ENCODE data around the gene APBB2. TPM values are rescaled to one million over a fixed set of nuclear protein-coding genes. Genes with fewer than 3 reads are reported as not detected.

The APBB2 gene
- total RNA-seq, 4 donors from 2014 or later = 12.2 to 29.2 (median 20.1) TPM

DNA sequence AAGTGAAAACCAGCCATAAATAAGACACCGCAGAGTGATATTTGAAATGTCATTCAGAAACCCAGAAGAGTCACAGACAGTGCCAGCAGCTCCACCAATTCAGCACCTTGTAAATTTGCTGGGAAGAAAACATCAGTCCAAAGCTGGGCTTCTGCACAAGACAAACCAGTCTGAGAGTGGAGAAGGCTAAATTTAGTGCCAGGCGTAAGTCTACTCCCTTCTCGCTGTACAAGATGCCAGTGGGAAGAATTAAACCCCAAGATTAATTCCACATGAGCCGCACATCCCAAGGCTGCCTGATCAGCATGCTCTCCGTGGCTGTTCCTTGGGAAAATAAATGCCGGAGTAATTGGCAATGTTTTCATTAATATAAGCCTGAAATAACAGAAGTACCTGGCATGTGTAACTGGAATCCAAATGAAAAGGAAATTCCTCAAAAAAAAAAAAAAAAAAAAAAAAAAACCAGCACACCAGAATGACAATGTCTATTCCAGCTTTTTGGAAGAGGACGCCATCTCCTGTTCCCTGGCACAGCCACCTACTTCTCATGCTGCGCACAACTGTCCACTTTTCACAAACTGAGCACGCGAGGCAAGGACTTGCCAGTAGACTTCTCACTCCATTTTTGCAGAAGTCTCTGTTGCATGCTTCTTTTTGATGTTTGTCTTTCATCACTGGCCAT lies 369.0 kb downstream of the APBB2 start:
- TF ChIP-seq, protein P1, sequence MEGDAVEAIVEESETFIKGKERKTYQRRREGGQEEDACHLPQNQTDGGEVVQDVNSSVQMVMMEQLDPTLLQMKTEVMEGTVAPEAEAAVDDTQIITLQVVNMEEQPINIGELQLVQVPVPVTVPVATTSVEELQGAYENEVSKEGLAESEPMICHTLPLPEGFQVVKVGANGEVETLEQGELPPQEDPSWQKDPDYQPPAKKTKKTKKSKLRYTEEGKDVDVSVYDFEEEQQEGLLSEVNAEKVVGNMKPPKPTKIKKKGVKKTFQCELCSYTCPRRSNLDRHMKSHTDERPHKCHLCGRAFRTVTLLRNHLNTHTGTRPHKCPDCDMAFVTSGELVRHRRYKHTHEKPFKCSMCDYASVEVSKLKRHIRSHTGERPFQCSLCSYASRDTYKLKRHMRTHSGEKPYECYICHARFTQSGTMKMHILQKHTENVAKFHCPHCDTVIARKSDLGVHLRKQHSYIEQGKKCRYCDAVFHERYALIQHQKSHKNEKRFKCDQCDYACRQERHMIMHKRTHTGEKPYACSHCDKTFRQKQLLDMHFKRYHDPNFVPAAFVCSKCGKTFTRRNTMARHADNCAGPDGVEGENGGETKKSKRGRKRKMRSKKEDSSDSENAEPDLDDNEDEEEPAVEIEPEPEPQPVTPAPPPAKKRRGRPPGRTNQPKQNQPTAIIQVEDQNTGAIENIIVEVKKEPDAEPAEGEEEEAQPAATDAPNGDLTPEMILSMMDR (IDR thresholded peaks at IDR 0.05) = no peak
- no peak for TF ChIP-seq POLR2A (IDR thresholded peaks at IDR 0.05)
- H3K4me3 ChIP-seq = no peak overlapping the region
- no peaks in the 10 kb centered on the region for H3K9me3 ChIP-seq
- no peak overlapping the region for H3K27ac ChIP-seq
- intact Hi-C loops (cut with DNase I) = no loop called here
- DNase-seq = no peak
- no peaks in the 10 kb centered on the region for H3K4me1 ChIP-seq
- no peaks in the 10 kb centered on the region for H3K27me3 ChIP-seq
- no peaks in the 10 kb centered on the region for H3K36me3 ChIP-seq
- 69 to 78% methylated on average over 10 of the region's 10 CpGs for WGBS, 2 donors

- DNase-seq = no peak
- intact Hi-C loops (cut with DNase I) = no loop called here
- Histone ChIP-seq H3K9me3 (no peaks in the 10 kb centered on the region), H3K36me3 (no peaks in the 10 kb centered on the region), H3K4me3 (no peak overlapping the region), H3K27me3 (no peaks in the 10 kb centered on the region), H3K4me1 (no peaks in the 10 kb centered on the region), H3K27ac (no peak overlapping the region)
- 70 to 72% methylated on average over 5 to 6 of the region's 6 CpGs for WGBS, 2 donors
- TF ChIP-seq, protein P1 (IDR thresholded peaks at IDR 0.05) = no peak
- TF ChIP-seq POLR2A (IDR thresholded peaks at IDR 0.05) = no peak
Measured at GRCh38 chr4:40844261-40844660, 370.1 kb downstream of the APBB2 start.

GRCh38 chr4:40843696-40844095 lies 370.6 kb downstream of the APBB2 start:
- H3K9me3 ChIP-seq = no peaks in the 10 kb centered on the region
- H3K27me3 ChIP-seq = no peaks in the 10 kb centered on the region
- no peaks in the 10 kb centered on the region for H3K4me1 ChIP-seq
- H3K4me3 ChIP-seq = no peak overlapping the region
- WGBS, 2 donors = 55 to 71% methylated on average over 1 of the region's 1 CpG
- TF ChIP-seq, protein P1 (IDR thresholded peaks at IDR 0.05) = peak in 1 of 6 experiments; percentile 29
- TF ChIP-seq POLR2A (IDR thresholded peaks at IDR 0.05) = no peak
- DNase-seq = no peak
- H3K27ac ChIP-seq = no peak overlapping the region
- intact Hi-C loops (cut with DNase I) = no loop called here
- no peaks in the 10 kb centered on the region for H3K36me3 ChIP-seq

DNA sequence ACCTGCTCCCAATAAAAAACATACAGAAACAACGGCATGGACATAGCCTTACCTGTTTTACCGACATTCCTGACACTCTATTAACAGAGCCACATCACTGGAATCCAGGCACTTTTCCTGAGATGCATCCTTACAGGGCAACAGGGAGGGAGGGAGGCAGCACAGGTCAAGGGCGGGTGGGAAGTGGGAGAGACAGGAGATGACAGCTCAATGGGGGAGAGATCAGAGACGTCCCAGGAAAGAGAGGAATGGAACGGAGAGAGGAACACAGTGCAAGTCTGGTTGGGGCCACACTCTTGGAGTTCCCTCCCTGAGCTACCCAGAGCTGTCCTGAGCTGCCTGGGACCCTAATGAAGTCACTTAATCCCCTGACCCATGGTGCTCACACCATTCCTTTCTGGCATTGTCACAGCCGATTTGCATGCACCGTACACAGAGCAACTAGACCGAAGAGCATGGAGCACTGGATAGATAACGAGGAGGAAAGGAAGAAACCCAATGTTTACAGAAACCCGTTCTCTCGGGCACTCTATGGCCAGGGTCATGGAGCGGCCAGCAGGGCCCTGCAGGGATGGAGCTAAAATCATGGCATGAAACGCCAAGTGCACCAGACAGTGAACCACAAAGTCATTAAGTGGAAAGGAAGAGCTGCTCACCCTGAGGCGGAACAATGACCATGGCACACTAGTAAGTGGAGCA lies 371.5 kb downstream of the APBB2 start:
- Histone ChIP-seq H3K27me3 (no peaks in the 10 kb centered on the region), H3K27ac (no peak overlapping the region), H3K4me1 (no peaks in the 10 kb centered on the region), H3K36me3 (no peaks in the 10 kb centered on the region), H3K4me3 (no peak overlapping the region), H3K9me3 (no peaks in the 10 kb centered on the region)
- WGBS, 2 donors = 70 to 81% methylated on average over 12 to 14 of the region's 14 CpGs
- TF ChIP-seq, protein P1 (IDR thresholded peaks at IDR 0.05) = no peak
- TF ChIP-seq POLR2A (IDR thresholded peaks at IDR 0.05) = no peak
- DNase-seq = no peak
- intact Hi-C loops (cut with DNase I) = no loop called here

DNA sequence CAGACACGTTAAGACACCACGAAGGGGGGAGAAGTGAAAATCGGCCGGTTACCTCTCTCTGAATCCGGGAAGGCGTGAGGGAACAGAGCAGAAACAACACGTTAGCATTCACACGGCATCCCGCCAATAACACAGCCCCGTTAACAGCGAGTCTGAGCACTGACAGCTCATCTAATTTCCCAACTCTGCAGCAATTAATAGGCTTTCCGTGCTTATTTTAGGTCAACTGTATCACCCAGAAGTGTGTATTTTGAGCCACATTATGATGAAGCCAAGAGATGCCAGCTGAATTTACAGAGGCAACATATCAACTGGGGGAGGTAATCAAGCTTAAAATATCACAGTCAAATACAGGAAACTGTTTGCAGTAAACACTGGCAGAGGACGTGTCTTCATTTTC lies 372.0 kb downstream of the APBB2 start:
- no peak for DNase-seq
- H3K36me3 ChIP-seq = no peaks in the 10 kb centered on the region
- no peaks in the 10 kb centered on the region for H3K4me1 ChIP-seq
- 80 to 82% methylated on average over 13 of the region's 13 CpGs for WGBS, 2 donors
- H3K27ac ChIP-seq = no peak overlapping the region
- intact Hi-C loops (cut with DNase I) = no loop called here
- H3K27me3 ChIP-seq = no peaks in the 10 kb centered on the region
- H3K4me3 ChIP-seq = no peak overlapping the region
- H3K9me3 ChIP-seq = no peaks in the 10 kb centered on the region
- TF ChIP-seq, protein P1 (IDR thresholded peaks at IDR 0.05) = no peak
- TF ChIP-seq POLR2A (IDR thresholded peaks at IDR 0.05) = no peak
